GM19467 (cell line): Measurements from ENCODE around the gene RTN4RL1.

Experiments used
- ATAC-seq: cut with Tn5 transposase; IDR thresholded peaks from one replicate; pipeline ENCODE4 v1.9.1; 2021; ENCODE audit warnings: mild to moderate bottlenecking, moderate library complexity; ENCODE audit not compliant: unreplicated experiment

Gene RTN4RL1

DNA sequence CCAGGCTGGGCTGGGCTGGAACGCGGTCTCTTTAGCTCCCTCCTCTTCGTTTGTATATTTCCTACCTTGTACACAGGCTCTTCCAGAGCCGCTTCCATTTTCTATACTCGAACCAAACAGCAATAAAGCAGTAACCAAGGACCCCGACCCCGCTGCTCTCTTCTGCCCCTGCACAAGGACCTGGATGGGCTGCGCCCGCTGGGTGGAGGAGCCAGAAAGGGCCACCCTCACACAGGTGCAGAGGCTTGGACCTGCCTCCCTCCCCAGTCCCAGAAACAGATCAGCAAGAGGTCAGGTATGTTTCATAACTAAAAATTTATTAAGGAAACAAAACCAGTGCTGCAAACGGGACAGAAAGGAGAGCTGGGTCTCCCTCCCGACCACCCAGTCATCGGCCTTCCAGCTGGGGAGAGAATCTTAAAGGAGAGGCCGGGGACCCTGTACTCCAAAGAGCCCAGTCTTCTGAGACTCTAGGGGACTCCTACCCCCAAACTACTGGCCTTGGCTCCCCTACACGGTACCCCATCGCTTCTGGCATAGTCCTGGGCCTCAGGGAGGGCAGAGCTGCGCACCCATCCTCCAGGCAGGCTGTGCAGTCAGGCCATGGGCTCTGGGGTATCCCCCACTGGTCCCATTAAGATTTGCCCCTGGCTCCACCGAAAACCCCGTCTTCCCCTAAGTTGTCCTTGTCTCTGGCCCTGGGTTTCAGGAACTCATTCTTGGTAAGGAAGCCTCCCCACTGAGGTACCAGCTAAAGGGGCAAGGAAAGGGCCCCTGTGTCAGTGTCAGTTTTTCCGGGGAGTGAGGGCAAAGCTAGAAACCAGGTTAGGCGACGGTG lies 34.6 kb upstream of the RTN4RL1 start:
- no peak for ATAC-seq

DNA sequence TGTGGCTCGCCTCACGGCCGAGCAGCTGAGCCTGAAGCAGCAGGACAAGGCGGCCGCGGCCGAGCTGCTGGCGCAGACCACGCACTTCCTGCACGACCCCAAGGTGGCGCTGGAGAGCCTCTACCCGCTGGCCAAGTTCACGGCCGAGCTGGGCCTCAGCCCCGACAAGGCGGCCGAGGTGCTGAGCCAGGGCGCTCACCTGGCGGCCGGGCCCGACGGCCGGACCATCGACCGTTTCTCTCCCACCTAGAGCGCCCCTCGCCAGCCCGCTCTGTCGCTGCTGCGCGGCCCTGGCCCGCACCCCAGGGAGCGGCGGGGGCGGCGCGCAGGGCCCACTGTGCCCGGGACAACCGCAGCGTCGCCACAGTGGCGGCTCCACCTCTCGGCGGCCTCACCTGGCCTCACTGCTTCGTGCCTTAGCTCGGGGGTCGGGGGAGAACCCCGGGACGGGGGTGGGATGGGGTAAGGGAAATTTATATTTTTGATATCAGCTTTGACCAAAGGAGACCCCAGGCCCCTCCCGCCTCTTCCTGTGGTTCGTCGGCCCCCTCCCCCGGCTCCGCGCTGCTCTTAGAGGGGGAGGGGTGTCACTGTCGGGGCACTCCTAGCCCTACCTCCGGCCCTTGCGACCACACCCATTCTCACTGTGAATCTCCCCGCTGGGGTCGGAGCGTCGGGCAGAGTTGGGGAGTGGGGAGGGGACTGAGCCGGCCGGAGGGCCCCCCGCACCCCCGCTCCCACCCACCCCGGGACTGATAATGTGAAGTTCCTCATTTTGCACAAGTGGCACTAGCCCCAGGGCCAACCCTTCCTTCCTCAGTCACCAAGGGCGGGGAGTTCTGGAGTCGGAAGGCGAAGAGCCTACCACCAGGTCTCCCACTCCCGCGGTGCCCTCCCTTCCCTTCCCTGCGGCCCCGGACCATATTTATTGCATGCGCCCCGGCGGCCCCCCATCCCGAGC lies 33.7 kb upstream of the RTN4RL1 start:
- ATAC-seq, result no peak

DNA sequence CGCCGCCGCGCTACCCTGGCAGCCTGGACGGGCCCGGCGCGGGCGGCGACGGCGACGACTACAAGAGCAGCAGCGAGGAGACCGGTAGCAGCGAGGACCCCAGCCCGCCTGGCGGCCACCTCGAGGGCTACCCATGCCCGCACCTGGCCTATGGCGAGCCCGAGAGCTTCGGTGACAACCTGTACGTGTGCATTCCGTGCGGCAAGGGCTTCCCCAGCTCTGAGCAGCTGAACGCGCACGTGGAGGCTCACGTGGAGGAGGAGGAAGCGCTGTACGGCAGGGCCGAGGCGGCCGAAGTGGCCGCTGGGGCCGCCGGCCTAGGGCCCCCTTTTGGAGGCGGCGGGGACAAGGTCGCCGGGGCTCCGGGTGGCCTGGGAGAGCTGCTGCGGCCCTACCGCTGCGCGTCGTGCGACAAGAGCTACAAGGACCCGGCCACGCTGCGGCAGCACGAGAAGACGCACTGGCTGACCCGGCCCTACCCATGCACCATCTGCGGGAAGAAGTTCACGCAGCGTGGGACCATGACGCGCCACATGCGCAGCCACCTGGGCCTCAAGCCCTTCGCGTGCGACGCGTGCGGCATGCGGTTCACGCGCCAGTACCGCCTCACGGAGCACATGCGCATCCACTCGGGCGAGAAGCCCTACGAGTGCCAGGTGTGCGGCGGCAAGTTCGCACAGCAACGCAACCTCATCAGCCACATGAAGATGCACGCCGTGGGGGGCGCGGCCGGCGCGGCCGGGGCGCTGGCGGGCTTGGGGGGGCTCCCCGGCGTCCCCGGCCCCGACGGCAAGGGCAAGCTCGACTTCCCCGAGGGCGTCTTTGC lies 32.8 kb upstream of the RTN4RL1 start:
- ATAC-seq, result no peak

DNA sequence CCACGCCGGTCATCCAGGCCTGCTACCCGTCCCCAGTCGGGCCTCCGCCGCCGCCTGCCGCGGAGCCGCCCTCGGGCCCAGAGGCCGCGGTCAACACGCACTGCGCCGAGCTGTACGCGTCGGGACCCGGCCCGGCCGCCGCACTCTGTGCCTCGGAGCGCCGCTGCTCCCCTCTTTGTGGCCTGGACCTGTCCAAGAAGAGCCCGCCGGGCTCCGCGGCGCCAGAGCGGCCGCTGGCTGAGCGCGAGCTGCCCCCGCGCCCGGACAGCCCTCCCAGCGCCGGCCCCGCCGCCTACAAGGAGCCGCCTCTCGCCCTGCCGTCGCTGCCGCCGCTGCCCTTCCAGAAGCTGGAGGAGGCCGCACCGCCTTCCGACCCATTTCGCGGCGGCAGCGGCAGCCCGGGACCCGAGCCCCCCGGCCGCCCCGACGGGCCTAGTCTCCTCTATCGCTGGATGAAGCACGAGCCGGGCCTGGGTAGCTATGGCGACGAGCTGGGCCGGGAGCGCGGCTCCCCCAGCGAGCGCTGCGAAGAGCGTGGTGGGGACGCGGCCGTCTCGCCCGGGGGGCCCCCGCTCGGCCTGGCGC lies 32.1 kb upstream of the RTN4RL1 start:
- no peak for ATAC-seq

DNA sequence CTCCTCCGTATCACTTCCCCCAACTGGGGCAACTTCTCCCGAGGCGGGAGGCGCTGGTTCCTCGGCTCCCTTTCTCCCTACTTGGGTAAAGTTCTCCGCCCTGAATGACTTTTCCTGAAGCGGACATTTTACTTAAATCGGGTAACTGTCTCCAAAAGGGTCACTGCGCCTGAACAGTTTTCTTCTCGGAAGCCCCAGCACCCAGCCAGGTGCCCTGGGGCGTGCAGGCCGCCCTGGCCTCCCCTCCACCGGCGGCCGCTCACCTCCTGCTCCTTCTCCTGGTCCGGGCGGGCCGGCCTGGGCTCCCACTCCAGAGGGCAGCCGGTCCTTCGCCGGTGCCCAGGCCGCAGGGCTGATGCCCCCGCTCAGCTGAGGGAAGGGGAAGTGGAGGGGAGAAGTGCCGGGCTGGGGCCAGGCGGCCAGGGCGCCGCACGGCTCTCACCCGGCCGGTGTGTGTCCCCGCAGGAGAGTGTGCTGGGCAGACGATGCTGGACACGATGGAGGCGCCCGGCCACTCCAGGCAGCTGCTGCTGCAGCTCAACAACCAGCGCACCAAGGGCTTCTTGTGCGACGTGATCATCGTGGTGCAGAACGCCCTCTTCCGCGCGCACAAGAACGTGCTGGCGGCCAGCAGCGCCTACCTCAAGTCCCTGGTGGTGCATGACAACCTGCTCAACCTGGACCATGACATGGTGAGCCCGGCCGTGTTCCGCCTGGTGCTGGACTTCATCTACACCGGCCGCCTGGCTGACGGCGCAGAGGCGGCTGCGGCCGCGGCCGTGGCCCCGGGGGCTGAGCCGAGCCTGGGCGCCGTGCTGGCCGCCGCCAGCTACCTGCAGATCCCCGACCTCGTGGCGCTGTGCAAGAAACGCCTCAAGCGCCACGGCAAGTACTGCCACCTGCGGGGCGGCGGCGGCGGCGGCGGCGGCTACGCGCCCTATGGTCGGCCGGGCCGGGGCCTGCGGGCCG lies 31.4 kb upstream of the RTN4RL1 start:
- ATAC-seq, result no peak

DNA sequence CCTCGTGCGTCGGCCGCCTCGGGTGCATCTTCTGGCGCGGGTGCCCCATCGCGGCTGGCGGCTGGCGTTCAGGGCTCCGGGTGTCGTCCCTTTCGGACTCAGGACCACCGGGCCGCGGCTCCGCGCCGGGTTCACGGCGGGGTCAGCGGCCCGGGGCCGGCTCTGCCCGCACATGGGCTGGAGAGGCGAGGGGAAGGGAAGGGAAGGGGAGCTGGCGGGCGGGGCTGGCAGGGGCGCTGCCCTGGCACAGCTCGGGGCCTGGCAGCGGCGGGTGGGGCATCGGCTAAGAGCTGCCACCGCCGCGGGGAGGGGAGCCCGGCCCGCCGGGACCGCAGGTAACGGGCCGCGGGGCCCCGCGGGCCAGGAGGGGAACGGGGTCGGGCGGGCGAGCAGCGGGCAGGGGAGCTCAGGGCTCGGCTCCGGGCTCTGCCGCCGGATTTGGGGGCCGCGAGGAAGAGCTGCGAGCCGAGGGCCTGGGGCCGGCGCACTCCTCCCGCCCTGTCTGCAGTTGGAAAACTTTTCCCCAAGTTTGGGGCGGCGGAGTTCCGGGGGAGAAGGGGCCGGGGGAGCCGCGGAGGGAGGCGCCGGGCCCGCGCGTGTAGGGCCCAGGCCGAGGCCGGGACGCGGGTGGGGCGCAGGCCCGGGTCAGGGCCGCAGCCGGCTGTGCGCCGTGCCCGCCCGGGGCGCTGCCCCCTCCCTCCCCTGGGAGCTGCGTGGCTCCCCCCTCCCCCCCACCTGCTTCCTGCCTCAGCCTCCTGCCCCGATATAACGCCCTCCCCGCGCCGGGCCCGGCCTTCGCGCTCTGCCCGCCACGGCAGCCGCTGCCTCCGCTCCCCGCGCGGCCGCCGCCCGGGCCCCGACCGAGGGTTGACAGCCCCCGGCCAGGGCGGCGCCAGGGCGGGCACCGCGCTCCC lies 30.4 kb upstream of the RTN4RL1 start:
- no peak for ATAC-seq

DNA sequence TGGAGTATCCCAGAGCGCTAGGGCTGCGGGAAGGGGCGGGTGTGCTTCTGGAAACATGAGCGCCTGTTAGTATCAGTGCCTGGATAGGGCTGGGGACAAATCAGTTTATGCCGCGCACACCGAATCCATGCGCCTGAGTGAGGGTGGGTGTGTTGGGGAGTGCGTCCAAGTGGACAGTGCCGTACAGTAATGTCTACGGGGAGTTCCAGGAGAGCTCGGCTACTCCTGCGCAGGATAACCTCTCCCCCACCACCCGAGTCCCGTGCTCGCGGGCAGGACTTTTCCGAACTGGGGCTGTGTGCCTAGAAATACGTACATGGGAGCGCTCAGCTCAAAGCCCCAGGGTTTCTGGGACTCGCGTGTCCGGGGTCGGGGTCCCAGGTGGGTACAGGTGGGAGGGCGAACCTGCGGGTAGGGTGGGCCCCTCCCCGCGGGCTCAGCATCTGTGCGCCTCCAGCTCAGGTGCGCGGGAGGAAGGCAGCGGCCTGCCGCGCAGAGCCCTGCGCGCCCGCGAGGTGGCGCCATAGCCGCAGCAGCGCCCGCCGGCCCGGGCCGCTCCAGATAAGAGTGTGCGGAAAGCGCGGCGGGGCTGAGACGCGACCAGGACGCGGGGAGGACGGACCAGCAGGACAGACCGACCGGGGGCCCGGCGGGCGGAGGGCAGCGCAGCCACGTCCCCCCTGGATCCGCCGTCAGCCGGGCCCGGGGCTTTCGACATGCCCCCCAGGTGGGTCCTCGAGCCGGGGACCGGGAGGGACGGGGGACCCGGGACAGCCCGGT lies 29.6 kb upstream of the RTN4RL1 start, which contains the start of gene HIC1:
Gene HIC1, plus strand, starts transcription at position 592 of the 780 bp plus-strand sequence. CDS start 1,588 bp downstream, outside the sequence.
- peak; percentile 38 for ATAC-seq

DNA sequence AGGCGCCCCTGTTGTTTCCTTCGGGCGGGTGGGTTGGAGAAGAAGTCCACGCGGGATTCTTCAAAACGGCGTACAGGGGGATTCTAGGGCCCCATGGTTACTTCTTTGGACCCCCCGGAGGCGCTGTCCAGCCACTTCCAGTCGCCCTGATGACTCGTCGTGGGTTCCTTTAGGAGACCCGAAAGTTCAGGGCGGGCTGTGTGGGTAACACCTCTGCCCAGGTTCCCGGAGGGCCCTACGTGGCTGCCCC lies 29.1 kb upstream of the RTN4RL1 start:
- no peak for ATAC-seq

DNA sequence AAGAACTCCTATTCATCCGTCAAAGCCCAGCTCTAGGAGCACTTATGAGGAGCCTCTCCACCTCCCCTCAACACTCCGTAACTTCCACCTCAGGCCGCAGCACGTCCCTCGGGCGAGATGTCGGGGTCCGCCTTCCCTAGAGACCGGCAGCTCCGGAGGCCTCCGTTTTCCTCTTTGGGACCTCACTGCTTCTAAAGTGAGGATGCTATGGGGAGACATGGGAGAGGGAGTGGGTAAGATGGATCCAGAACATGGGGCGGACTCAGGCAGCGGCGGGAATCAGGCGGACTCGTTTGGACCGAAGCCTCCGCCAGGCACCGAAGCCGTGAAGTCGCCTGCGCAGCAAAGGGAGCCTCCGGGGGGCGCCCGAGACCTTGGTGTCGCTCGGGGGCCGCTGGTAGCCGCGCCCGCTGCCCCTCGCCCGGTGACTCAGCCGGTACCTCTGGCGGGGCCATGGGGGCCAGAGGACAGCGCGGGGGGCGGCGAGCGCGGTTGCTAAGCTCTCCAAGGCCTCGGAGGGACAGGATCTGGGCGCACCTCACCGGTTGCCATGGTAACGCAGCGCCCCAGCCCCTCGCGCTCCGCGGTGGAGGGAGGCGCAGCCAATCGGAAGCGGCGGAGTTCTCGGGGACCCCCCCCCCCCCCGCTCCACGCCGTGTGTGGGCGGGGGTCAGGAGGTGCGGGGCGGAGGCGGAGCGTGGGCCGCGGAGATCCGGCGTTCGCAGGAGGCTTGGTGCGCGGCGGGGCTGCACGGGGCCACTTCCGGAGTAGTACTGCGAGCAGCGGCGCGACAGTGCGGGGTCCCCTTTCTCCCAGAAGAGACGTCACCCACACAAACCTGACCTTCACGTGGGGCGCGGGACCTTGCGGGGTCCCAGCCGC lies 28.5 kb upstream of the RTN4RL1 start:
- no peak for ATAC-seq

DNA sequence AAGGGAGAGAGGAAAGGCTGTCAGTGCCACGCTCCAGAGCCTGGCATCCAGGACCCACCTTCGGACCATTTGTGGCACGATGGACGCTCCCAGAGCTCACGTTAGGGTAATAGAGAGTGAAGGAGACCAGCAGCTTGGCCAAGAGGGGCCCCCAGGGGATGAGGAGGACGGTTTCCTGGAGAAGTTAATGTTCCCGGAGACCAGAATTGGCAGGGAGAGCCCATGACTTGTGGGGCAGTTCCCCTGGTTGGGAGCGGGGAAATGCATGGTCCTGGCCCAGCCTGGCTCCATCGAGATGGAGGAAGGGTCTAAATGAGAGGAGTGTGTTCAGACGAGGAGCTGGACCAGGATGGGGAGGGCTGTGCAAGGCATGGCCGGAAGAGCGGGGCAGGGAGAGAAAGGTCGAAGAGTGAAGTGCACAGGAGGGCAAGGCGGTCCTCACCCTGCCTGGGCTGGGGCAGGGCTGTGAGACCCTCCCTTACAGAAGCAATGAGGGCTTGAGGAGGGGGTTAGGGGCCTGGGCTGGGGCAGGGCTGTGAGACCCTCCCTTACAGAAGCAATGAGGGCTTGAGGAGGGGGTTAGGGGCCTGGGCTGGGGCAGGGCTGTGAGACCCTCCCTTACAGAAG lies 26.9 kb upstream of the RTN4RL1 start:
- ATAC-seq, result no peak

DNA sequence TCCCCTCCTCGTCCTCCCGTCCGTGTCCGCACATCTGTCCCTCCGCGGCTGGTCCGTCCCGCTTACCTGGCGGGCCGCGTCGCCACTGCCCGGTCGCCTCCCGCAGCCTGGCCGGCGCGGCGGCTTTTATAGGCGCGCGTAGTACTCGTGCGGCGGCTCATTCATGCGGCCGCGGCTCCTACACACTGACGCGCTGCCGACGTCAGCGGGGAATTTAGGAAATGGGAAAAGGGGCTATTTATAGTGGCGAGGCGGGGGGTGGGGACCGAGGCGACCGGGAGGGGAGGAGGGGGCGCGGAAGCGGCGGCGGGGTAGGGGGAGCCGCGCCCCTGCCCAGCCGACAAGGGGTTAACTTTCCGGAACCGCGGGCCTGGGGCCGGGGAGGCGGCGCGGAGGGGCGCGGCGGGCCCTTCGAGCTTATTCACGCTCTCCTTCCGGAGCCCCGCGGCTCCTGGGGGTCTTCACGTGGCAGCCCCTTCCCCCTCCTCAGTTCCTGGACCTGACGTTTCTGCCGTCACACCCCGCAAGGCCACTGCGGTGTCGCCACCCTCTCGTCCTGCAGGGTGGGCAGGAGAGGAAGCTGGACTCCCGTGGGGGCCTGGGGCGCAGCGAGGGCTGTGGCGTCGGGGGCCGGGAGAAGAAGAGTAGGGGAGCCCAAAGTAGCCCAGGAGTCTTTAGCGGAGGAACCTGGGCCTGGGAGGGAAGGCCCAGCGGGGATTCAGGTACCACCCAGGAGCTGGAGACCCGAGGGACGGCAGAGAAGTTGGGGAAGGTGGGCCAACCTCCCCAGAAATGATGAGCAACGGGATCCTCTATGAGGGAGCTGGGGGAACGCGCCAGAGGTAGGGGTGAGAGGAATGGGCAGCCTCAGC lies 26.2 kb upstream of the RTN4RL1 start:
- no peak for ATAC-seq

DNA sequence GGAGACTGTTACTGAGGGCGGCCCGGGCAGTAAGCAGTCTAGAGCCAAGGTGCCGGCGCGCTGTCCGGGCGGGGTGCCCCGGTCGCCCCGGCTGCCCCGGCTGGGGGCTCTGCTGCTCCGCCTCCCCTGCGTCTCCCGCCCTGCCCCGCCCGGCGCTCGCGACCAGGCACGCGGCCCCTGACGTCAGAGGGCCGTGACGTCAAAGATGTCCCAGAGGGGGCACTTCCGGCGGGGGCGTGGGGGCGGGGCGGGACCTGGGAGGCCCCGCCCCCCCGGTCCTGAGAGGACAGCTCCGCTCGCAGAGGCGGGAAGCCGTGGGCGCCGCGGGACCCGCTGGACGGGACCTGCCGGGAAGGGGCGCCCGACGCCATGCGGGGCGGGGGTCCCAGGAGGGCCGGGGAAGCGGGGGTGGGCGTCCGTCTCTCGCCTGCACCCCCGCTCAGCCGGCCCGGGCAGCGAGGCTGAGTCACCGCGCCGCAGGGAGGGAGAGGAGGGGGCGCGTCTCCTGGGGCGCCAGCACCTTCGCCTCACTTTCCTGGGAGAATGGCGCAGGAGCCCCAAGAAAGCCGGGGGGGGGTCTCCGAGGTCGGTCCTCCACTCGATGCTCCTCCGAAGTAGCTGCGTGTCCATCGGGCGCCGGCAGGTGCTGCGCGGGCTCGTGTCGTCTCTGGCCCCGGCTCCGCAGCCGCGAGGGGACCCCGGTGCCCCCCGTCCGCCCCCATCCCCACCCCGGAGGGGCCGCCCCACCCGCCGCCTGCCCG lies 25.3 kb upstream of the RTN4RL1 start:
- ATAC-seq, result no peak

DNA sequence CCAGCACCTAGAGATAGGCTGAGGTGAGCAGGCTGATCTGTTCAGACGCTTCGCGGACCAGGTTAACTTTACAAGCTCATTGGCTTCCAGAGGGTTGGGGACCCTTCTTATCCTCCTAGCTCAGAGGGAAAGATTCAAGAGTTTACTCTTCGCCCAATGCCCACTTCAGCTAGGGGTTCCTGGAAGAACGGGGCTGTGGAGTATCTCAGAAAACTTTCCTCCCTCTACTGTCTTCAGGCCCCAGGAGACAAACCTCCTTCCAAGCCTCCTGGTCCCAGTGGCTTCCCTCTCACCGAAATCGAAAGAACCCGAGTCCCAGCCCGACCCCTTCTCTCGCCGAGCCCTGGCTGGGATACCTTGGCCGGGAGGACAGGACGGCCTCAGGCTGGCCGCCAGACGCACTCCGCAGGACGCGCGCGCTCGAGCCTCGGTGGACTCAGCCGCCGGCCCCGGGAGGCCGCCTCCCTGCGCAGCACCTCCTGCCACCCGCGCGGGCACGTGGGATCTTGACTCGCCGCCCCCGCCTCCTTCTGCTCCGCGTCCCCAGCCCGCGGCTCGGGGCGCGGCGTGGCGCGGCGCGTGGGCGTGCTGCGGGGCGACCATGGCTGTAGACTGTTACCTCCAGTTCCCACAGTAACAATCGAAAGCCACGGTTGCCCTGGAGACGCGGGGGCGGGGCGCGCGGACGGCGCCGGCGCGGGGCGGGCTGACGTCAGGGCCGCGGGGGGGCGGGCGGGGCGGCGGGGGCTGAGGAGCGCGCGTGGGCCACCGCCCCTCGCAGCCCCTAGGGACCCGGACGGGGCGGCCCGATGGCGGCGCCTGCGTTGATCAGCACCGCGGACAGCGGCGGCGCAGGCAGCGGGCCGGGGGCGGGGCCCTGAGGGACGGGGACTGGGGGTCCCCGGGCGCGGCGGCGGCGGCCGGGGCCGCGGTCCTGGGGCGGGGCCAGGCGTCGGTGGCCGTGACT lies 24.5 kb upstream of the RTN4RL1 start:
- ATAC-seq, result peak; percentile 45

DNA sequence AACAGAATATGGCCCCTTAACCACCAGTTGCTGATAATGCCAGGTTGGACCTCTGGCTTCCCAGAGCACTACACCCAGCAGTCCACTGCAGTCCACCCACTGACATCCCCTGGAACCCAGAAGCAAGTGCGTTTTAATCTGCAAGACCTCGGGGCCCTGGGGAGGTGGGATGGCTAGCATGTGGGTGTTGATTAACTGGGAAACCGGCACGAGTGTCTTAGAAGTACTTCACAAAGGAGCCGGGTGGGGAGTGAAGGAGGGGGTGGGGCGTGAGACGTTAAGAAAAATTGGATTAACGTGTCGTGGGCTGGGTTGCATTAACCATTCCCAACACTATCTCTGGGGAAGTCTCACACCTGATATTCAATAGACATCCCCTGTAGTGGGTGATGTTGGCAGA lies 23.7 kb upstream of the RTN4RL1 start:
- no peak for ATAC-seq
